Neural crest cell (in vitro differentiated cells): ENCODE measurements around the gene AMMECR1. TPM values are rescaled to one million over a fixed set of nuclear protein-coding genes. Genes with fewer than 3 reads are reported as not detected.
A peak's percentile ranks its signal among the peaks of the same experiment; 100 is the strongest.

Experiments
- DNase-seq: peaks from one replicate; pipeline ENCODE4 v3.0.0; 2021; ENCODE audit warnings: low read depth, mixed read lengths, low spot score
- H3K27ac Mint-ChIP-seq: one replicate; pipeline ENCODE4 v1.8.0; 2021; ENCODE audit warnings: mild to moderate bottlenecking, mixed read lengths; ENCODE audit not compliant: unreplicated experiment
- H3K27me3 Mint-ChIP-seq: 2 replicates; pipeline ENCODE4 v1.8.0; 2021; ENCODE audit warnings: low read depth, mild to moderate bottlenecking, mixed read lengths
- H3K36me3 Mint-ChIP-seq: 2 replicates; pipeline ENCODE4 v1.8.0; 2021; ENCODE audit warnings: low read depth, mild to moderate bottlenecking, mixed read lengths
- H3K4me1 Mint-ChIP-seq: 2 replicates; pipeline ENCODE4 v1.8.0; 2021; ENCODE audit warnings: mixed read lengths
- H3K4me3 Mint-ChIP-seq: one replicate; pipeline ENCODE4 v1.8.0; 2021; ENCODE audit warnings: mild to moderate bottlenecking, mixed read lengths
- H3K9me3 Mint-ChIP-seq: 2 replicates; pipeline ENCODE4 v1.8.0; 2021; ENCODE audit warnings: mixed read lengths
- CTCF ChIP-seq: fragments of 200-600 bp; sonication (generic); conservative IDR thresholded peaks from 2 replicates; pipeline ENCODE4 v1.5.0; 2021; ENCODE audit warnings: antibody characterized with exemption, mild to moderate bottlenecking
- total RNA-seq: library from RNA; stranded (reverse); gene quantifications from 2 replicates; pipeline ENCODE4 v1.2.1, GENCODE V29; 2021

Gene AMMECR1
- total RNA-seq, 1 donor from 2014 or later = 20.4 TPM

- peak overlapping the region; percentile 64 for H3K27ac Mint-ChIP-seq
- H3K4me1 Mint-ChIP-seq = peaks cover 5% of the 10 kb centered on the region
- H3K27me3 Mint-ChIP-seq = no peaks in the 10 kb centered on the region
- H3K4me3 Mint-ChIP-seq = no peak overlapping the region
- no peak for TF ChIP-seq CTCF
- no peak for DNase-seq
- H3K36me3 Mint-ChIP-seq = no peaks in the 10 kb centered on the region
- H3K9me3 Mint-ChIP-seq = no peaks in the 10 kb centered on the region
These were observed 125.4 kb downstream of the AMMECR1 start for GRCh38 chrX:110192516-110192915.

- Mint-ChIP-seq H3K27ac (no peak overlapping the region), H3K9me3 (peaks cover 11% of the 10 kb centered on the region), H3K4me1 (peaks cover 5% of the 10 kb centered on the region), H3K36me3 (peaks cover 21% of the 10 kb centered on the region), H3K27me3 (no peaks in the 10 kb centered on the region), H3K4me3 (no peak overlapping the region)
- TF ChIP-seq CTCF = no peak
- DNase-seq = no peak
These were observed 129.0 kb downstream of the AMMECR1 start for GRCh38 chrX:110188701-110189558.

- H3K4me1 Mint-ChIP-seq = no peaks in the 10 kb centered on the region
These were observed 134.6 kb downstream of the AMMECR1 start for GRCh38 chrX:110183314-110183713.

GRCh38 chrX:110182865-110183264 lies 135.0 kb downstream of the AMMECR1 start:
- TF ChIP-seq CTCF = no peak
- Mint-ChIP-seq H3K4me3 (no peak overlapping the region), H3K27me3 (no peaks in the 10 kb centered on the region)

More at GRCh38 chrX:110183314-110183713, 134.6 kb downstream of the AMMECR1 start:
- Mint-ChIP-seq H3K9me3 (peaks cover 13% of the 10 kb centered on the region), H3K36me3 (peaks cover 27% of the 10 kb centered on the region), H3K27ac (no peak overlapping the region), H3K4me3 (no peak overlapping the region), H3K27me3 (no peaks in the 10 kb centered on the region)
- no peak for DNase-seq
- no peak for TF ChIP-seq CTCF

GRCh38 chrX:110182362-110182761 lies 135.5 kb downstream of the AMMECR1 start:
- H3K36me3 Mint-ChIP-seq = peaks cover 27% of the 10 kb centered on the region
- H3K4me3 Mint-ChIP-seq = no peak overlapping the region
- no peak for TF ChIP-seq CTCF
- H3K27ac Mint-ChIP-seq = no peak overlapping the region
- H3K9me3 Mint-ChIP-seq = peaks cover 13% of the 10 kb centered on the region
- DNase-seq = no peak
- H3K4me1 Mint-ChIP-seq = no peaks in the 10 kb centered on the region
- H3K27me3 Mint-ChIP-seq = no peaks in the 10 kb centered on the region

More at GRCh38 chrX:110182865-110183264, 135.0 kb downstream of the AMMECR1 start:
- Mint-ChIP-seq H3K9me3 (peaks cover 13% of the 10 kb centered on the region), H3K4me1 (no peaks in the 10 kb centered on the region), H3K36me3 (peaks cover 27% of the 10 kb centered on the region), H3K27ac (no peak overlapping the region)
- DNase-seq = no peak
